Gastroesophageal sphincter (tissue), 4 donors: ENCODE results near the gene PRKCZ. TPM values are rescaled to one million over a fixed set of nuclear protein-coding genes. Genes with fewer than 3 reads are reported as not detected.
A peak's percentile ranks its signal among the peaks of the same experiment; 100 is the strongest.

Experiments
- ATAC-seq: fragments of 150-250 bp; one replicate; pipeline ENCODE4 v1.9.1; 2016; ENCODE audit warnings: mild to moderate bottlenecking, moderate library complexity
- H3K27ac ChIP-seq, 4 donors: fragments of 200-600 bp; sonication (generic) in 3 of 4; 1 replicate in 3 of 4; 2 replicates in 1 of 4; pipeline ENCODE4 v1.5.1; 2016 to 2019
- H3K27me3 ChIP-seq: fragments of 200-600 bp; sonication (generic); one replicate; pipeline ENCODE4 v1.5.1; 2019
- H3K36me3 ChIP-seq, 2 donors: fragments of 200-600 bp; sonication (generic); one replicate each; pipeline ENCODE4 v1.5.1; 2019; ENCODE audit warnings: control low read depth in 1 of 2
- H3K4me1 ChIP-seq, 3 donors: fragments of 200-600 bp; sonication (generic); 1 replicate in 2 of 3; 2 replicates in 1 of 3; pipeline ENCODE4 v1.5.1; 2016 to 2019; ENCODE audit warnings: control low read depth in 2 of 3
- H3K4me3 ChIP-seq, 2 donors: fragments of 200-600 bp; sonication (generic); one replicate each; pipeline ENCODE4 v1.5.1; 2019; ENCODE audit warnings: mild to moderate bottlenecking in 1 of 2, moderate library complexity in 1 of 2
- H3K9me3 ChIP-seq, 3 donors: fragments of 200-600 bp; sonication (generic); one replicate each; pipeline ENCODE4 v1.5.1; 2017 to 2019; ENCODE audit warnings: control low read depth in 2 of 3
- CTCF ChIP-seq, 4 experiments: fragments of 200-600 bp in 2 of 4; fragments of 450-650 bp in 2 of 4; sonication (generic) in 1 of 4; IDR thresholded peaks; one replicate each; pipeline ENCODE4 v1.5.1; 2017 to 2019; ENCODE audit warnings: antibody characterized with exemption in 4 of 4, mild to moderate bottlenecking in 2 of 4, moderate library complexity in 2 of 4
- EP300 ChIP-seq: sonication (generic); formaldehyde crosslinking; IDR thresholded peaks from one replicate; pipeline ENCODE4 v1.6.1; 2017; ENCODE audit warnings: antibody characterized with exemption, mild to moderate bottlenecking
- POLR2A ChIP-seq, 2 donors: fragments of 450-650 bp; IDR thresholded peaks; one replicate each; pipeline ENCODE4 v1.6.1; 2017; ENCODE audit warnings: antibody characterized with exemption in 2 of 2, mild to moderate bottlenecking in 2 of 2, moderate library complexity in 1 of 2
- POLR2AphosphoS5 ChIP-seq: sonication (generic); formaldehyde crosslinking; IDR thresholded peaks from one replicate; pipeline ENCODE4 v1.6.1; 2017; ENCODE audit warnings: antibody characterized with exemption
- WGBS, 2 donors: methylation state at CpG; one replicate each; pipeline ENCODE4 v1.1.5; 2018; ENCODE audit warnings: low coverage in 1 of 2; 5-methylcytosine and 5-hydroxymethylcytosine counted together
- total RNA-seq, 4 donors: library from RNA; depleted of rRNA; stranded (reverse); fragments of >200 nt; gene quantifications; one replicate each; pipeline ENCODE4 v1.1.0, GENCODE V29; 2016

Gene PRKCZ
- total RNA-seq, 4 donors from 2014 or later, result 2.4 to 3.8 (median 2.9) TPM

DNA sequence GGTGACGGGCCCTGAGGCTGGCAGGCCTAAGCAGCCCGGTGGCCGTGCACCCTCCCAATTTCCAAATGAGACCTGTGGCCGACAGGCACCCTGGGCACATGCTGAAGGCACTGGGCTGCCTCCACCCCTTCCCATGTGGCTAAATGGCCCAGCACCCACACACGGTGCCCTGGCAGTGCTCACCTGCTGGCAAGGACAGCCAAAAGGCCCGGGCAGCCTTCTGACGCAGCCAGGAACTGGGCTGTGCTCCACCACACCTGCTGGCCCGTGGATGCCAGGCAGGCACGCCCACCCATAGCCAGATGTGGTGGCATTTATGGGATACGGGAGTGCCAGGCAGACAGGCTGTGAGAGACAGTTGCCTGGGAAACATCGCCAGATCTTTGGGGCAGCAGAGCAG is 148.4 kb downstream of the PRKCZ start:
- Histone ChIP-seq H3K27ac (peak overlapping the region; percentile 67 to 99 (median 90)), H3K4me1 (peaks cover 0 to 64% (median 37%) of the 10 kb centered on the region in 3 donors), H3K4me3 (peak overlapping the region in 1 of 2 donors; percentile 54), H3K9me3 (no peaks in the 10 kb centered on the region), H3K36me3 (no peaks in the 10 kb centered on the region), H3K27me3 (no peaks in the 10 kb centered on the region)
- no peak for ATAC-seq
- 88% methylated on average over 3 of the region's 11 CpGs; no CpG with 5 or more reads in 1 of the 2 donors for WGBS, 2 donors
- TF ChIP-seq EP300, result no peak
- no peak for TF ChIP-seq CTCF (IDR thresholded peaks at IDR 0.05)
- TF ChIP-seq POLR2AphosphoS5, result no peak
- TF ChIP-seq POLR2A (IDR thresholded peaks at IDR 0.05), result no peak

GRCh38 chr1:2199042-2199810 is 149.0 kb downstream of the PRKCZ start:
- no peak for TF ChIP-seq CTCF (IDR thresholded peaks at IDR 0.05)
- TF ChIP-seq POLR2AphosphoS5, result peak; percentile 90
- peak; percentile 73 to 80 for TF ChIP-seq POLR2A (IDR thresholded peaks at IDR 0.05)
- H3K36me3 ChIP-seq, result no peaks in the 10 kb centered on the region
- H3K4me3 ChIP-seq, result peak overlapping the region; percentile 31 to 54
- no peaks in the 10 kb centered on the region for H3K9me3 ChIP-seq
- no peaks in the 10 kb centered on the region for H3K27me3 ChIP-seq
- 0% methylated on average over 1 of the region's 24 CpGs; no CpG with 5 or more reads in 1 of the 2 donors for WGBS, 2 donors
- H3K27ac ChIP-seq, result peak overlapping the region; percentile 67 to 99 (median 90)
- peaks cover 0 to 64% (median 39%) of the 10 kb centered on the region in 3 donors for H3K4me1 ChIP-seq
- peak; percentile 90 for ATAC-seq

- H3K27me3 ChIP-seq, result no peaks in the 10 kb centered on the region
- TF ChIP-seq POLR2AphosphoS5 (no peak), CTCF (IDR thresholded peaks at IDR 0.05) (no peak), EP300 (no peak), POLR2A (IDR thresholded peaks at IDR 0.05) (no peak)
- H3K36me3 ChIP-seq, result no peaks in the 10 kb centered on the region
- no peak for ATAC-seq
- H3K4me3 ChIP-seq, result no peak overlapping the region
- 41 to 73% methylated on average over 3 to 4 of the region's 21 CpGs for WGBS, 2 donors
- H3K4me1 ChIP-seq, result peaks cover 0 to 65% (median 42%) of the 10 kb centered on the region in 3 donors
- peak overlapping the region in 2 of 4 donors; percentile 94 to 99 for H3K27ac ChIP-seq
- no peaks in the 10 kb centered on the region for H3K9me3 ChIP-seq
These were observed 150.2 kb downstream of the PRKCZ start for GRCh38 chr1:2200308-2200943.

DNA sequence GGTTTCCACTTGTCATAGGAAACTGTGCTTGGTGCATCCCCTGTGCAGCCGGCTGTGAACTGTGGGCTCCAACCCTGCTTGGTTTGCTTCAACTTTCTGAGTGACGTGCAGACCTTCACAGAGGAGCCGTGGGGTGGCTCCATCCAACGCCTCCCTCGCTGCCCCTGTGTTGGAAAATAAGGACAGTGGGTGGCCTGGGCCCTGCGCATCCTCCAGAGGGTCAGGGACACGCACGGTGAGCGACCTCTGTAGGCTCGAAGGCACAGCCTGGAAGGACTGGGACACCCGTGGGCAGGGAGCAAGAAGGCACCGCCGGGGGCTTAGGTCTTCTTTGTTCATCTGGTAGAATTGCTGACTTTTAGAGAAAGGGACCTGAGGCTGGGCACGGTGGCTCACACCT is 150.9 kb downstream of the PRKCZ start:
- 80 to 81% methylated on average over 5 to 9 of the region's 14 CpGs for WGBS, 2 donors
- Histone ChIP-seq H3K27ac (peak overlapping the region in 2 of 4 donors; percentile 31 to 94), H3K4me3 (no peak overlapping the region), H3K36me3 (no peaks in the 10 kb centered on the region), H3K27me3 (no peaks in the 10 kb centered on the region), H3K4me1 (peaks cover 0 to 65% (median 42%) of the 10 kb centered on the region in 3 donors), H3K9me3 (no peaks in the 10 kb centered on the region)
- TF ChIP-seq POLR2AphosphoS5 (no peak), POLR2A (IDR thresholded peaks at IDR 0.05) (no peak), EP300 (no peak), CTCF (IDR thresholded peaks at IDR 0.05) (no peak)
- ATAC-seq, result no peak
